HG03060 (cell line): Measurements from ENCODE around the gene CDKN2B-AS1.

Experiments
- ATAC-seq: cut with Tn5 transposase; IDR thresholded peaks from one replicate; pipeline ENCODE4 v1.9.1; 2021; ENCODE audit warnings: low read depth, moderate number of reproducible peaks; ENCODE audit not compliant: unreplicated experiment

CDKN2B-AS1 gene

GRCh38 chr9:21982391-21982790 lies 12.2 kb upstream of the CDKN2B-AS1 start:
- ATAC-seq, result no peak

DNA sequence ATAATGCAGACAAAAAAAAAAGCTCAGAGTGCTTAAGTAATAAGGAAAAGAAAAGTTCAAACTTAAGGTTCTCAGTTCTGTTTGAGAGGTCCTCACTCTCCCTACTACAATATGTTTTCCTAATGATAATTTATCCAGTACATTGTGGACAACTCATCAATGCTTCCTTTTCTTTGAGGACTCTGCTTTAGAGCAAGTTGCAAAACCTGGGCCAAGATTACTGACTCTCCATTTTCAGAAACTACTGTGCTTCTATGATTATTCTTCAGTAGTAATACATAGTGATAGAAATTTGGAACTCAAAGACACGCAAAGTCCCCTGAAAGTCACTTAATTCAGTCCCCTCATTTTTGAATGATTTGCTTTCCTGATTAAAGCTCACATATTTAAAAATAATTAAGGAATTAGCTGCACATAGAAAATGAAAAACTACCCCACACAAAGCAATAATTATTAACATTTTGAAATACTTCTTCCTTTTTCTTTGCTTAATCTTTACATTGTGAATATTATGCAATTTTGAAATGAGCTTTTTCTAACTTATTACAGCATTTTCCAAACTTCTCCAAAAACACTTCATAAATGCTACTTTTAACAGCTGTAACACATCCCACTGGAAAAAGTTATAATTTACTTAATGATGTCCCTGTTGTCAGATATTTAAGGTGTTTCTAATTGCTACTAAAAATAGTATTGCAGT lies 11.6 kb upstream of the CDKN2B-AS1 start:
- ATAC-seq, result no peak

GRCh38 chr9:21983561-21983935 lies 11.0 kb upstream of the CDKN2B-AS1 start:
- no peak for ATAC-seq

- no peak for ATAC-seq
Observed at GRCh38 chr9:21984101-21984500, 10.5 kb upstream of the CDKN2B-AS1 start.

- ATAC-seq, result peak; percentile 54
Observed at GRCh38 chr9:21985964-21986667, 8.5 kb upstream of the CDKN2B-AS1 start.

GRCh38 chr9:21988056-21988990 lies 6.3 kb upstream of the CDKN2B-AS1 start:
- ATAC-seq, result no peak

DNA sequence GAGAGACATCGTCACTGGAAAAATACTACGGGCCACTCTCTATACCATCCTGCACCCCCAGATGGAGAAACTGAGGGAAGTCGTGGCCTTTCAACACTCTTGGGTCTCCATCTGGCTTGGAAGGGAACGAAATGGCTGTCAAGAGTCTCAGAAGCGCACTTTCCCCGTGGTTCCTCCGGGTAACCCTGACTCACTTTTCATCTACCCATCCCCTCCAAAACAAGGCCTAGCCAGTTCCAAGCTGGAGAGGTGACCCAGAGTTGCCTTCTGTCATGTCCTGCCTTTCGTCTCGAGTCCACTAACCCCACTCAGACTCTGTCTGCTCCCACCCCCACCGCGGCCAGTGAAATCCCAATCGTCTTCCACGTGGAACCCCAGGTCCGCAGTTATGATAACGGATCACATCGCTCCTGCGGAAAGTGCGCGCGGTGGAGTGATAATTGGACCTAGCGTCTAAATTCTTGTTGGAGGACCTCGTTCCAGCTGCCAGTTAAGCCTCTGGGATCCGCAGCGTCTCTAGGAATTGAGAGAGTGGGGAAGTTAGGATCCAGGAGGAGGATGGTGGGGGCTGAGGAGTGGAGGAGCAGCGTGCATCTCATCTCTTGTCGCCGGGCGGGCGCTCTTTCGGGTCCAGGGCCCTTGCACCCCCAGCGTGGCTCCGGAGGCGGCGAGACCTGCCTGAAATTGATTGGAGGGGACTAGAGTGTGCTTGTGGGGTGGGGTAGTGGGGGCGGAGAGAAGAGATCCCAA lies 5.0 kb upstream of the CDKN2B-AS1 start:
- ATAC-seq, result no peak

DNA sequence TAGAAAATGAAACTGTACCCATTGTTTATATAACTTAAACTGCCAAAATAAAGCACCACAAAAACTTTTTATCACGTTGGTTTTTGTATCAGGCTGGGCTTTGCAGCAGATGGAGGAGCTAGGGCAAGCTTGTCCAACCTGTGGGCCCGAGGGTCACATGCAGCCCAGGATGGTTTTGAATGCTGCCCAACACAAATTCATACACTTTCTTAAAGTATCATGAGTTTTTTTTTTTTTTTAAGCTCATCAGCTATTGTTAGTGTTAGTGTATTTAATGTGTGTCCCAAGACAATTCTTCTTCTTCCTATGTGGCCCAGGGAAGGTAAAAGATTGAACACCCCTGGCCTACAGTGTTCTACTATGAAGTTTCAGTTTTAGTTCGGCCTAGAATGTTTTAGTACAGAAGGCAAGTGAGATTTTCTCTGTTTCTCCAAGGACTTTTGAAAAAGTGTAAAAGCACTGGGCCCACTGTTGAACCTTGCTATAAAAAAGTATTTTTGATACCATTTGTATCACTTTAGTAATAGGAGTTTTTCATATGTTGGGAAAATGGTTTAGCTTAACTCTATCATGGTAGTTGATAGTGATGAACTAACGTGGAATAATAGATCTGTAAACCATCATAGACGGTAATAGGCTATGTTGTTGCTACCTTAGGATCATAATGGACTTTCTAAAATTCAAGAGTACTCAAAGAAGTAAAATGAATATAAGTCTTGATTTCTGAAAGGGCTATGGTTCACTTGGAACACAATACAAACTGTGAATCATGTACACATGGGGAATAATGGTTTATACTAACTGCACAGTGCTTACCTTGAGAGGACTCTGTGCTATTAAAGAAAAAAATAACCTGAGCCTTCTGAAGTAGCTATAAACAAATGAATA lies 3.3 kb upstream of the CDKN2B-AS1 start:
- no peak for ATAC-seq

- no peak for ATAC-seq
Observed at GRCh38 chr9:21993007-21993406, 1.6 kb upstream of the CDKN2B-AS1 start.

DNA sequence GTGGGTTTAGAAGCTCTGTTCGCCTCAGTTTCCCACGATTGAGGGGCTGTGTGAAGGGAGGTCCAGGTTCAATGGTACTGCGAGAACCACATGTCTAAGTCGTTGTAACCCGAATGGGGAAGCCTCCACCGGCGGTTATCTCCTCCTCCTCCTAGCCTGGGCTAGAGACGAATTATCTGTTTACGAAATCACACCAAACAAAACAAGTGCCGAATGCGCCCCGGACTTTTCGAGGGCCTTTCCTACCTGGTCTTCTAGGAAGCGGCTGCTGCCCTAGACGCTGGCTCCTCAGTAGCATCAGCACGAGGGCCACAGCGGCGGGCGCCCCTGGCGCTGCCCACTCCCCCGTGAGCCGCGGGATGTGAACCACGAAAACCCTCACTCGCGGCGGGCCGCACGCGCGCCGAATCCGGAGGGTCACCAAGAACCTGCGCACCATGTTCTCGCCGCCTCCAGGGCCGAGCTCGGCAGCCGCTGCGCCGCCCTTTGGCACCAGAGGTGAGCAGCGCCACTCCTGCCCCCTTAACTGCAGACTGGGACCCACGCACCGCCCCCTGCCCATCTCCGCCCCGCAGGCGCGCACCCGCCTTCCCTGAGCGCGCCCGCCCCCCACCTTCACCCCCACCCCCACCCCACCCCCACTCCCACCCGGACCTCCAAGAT lies 567 bp upstream of the CDKN2B-AS1 start, which contains the start of gene CDKN2A:
Gene CDKN2A (minus strand): TSS at position 500 of the 663 bp plus-strand sequence.
- ATAC-seq, result no peak

GRCh38 chr9:21995006-21995665 lies 545 bp downstream of the CDKN2B-AS1 start:
- peak; percentile 69 for ATAC-seq

GRCh38 chr9:21995666-21996398 lies 1.2 kb downstream of the CDKN2B-AS1 start:
- no peak for ATAC-seq

DNA sequence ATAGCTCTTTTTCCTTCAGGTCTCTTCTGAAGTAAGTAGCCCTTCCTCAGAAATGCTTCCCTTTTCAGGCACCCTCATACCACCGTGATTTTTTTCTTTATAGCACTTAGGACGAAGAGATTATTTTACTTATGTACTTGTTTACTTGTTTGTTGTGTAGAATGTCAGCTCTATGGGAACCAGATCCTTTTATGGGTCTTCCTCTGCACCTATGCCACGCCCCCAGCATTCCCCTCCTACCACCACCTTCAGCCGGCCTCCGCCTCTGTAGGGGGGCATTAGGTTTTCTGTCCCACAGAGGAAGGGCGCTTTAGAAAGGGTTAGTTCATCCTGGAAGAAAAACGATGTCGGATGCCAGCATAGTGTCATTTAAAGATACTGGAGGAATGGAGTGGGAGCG lies 1.8 kb downstream of the CDKN2B-AS1 start:
- no peak for ATAC-seq

GRCh38 chr9:21996858-21997257 lies 2.3 kb downstream of the CDKN2B-AS1 start:
- no peak for ATAC-seq

DNA sequence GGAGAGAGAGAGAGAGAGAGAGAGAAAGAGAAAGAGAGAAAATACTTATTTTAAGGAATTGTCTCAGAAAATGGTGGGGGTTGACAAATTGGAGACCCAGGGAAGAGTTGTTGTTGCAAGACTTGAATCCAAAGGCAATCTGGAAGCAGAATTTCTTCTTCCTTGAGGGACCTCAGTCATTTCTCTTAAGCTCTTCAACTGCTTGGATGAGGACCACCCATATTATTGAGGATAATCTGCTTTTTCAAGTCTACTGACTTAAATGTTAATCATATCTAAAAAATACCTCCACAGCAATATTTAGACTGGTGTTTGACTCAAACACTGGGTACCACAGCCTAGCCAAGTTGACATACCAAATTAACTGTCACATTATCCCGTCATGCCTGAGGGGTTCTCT lies 2.9 kb downstream of the CDKN2B-AS1 start:
- no peak for ATAC-seq

DNA sequence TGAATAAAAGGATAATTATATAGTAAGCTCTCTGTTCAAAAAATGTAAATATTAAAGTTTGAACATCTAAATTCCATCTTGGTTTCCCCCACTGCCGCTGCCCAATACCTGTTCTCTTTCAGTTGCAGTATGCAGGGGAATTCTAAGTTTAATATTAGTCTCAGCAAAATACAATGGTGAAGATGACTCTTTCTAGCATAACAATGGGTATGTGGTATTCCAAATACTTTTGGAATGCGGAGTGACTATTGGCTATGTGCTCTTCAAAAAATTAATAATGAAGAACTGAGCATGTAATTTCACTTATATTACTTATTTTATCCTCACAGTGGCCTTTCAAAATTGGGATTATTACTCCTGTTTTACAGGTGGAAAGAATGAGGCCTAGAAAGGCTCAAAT lies 3.4 kb downstream of the CDKN2B-AS1 start:
- ATAC-seq, result no peak

GRCh38 chr9:22002038-22002437 lies 7.4 kb downstream of the CDKN2B-AS1 start:
- ATAC-seq, result no peak
